HL-60/S4 treated with phorbol 12-myristate 13-acetate at 8.2 ng/mL for 4 days and 3 days (cell line): ENCODE results near the gene TSPAN33.

ENCODE experiments used
- in situ Hi-C: fragments of 300-500 bp; cut with MboI; formaldehyde crosslinking; loops from 2 replicates; pipeline ENCODE4 v1.15.0; 2022; ENCODE audit warnings: low sequenced_read_pairs

The TSPAN33 gene

GRCh38 chr7:129134356-129134987 lies 10.0 kb upstream of the TSPAN33 start:
- in situ Hi-C loops = no loop called here

GRCh38 chr7:129136887-129137642 lies 7.4 kb upstream of the TSPAN33 start:
- in situ Hi-C loops = no loop called here

- in situ Hi-C loops = no loop called here
Observed at GRCh38 chr7:129143724-129144094, 798 bp upstream of the TSPAN33 start.

GRCh38 chr7:129144834-129145668 lies 544 bp downstream of the TSPAN33 start:
- in situ Hi-C loops = no loop called here

DNA sequence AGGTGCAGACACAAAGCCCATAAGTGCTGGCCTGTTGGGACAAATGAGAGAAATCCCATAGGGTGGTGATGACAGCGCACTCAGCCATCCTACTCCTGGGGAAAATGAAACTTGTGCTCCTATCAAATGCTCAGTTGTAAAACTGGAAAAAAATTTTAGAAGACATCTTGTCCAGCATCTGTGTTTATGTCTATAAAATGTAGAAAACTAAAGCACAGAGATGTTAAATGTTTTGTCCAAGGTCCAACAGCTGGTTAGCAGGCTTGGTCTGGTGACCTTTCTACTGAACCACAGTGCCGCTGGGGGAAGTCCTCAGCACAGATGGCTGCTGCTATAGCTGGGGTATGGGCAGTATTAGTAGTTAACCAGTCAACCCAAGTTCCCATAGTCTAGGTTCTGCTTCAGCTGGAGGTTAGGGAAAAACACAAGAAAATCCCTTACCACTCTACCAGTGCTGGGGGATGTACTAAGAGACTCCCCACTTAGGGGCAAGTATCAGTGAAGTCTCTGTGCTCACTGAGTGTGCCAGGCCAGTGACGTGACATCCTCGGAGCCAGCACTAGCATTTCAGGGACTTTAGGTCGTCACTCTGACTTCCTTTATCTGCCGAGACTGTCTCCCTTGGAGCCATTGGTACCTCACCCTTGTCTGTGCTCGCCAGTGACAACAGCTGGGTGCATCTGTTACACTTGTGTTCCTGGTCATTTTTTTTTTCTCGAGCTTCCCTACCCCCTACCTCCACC lies 1.9 kb downstream of the TSPAN33 start:
- in situ Hi-C loops = no loop called here

- in situ Hi-C loops = no loop called here
Observed at GRCh38 chr7:129147731-129148130, 3.2 kb downstream of the TSPAN33 start.

- in situ Hi-C loops = no loop called here
Observed at GRCh38 chr7:129149511-129149910, 5.0 kb downstream of the TSPAN33 start.

DNA sequence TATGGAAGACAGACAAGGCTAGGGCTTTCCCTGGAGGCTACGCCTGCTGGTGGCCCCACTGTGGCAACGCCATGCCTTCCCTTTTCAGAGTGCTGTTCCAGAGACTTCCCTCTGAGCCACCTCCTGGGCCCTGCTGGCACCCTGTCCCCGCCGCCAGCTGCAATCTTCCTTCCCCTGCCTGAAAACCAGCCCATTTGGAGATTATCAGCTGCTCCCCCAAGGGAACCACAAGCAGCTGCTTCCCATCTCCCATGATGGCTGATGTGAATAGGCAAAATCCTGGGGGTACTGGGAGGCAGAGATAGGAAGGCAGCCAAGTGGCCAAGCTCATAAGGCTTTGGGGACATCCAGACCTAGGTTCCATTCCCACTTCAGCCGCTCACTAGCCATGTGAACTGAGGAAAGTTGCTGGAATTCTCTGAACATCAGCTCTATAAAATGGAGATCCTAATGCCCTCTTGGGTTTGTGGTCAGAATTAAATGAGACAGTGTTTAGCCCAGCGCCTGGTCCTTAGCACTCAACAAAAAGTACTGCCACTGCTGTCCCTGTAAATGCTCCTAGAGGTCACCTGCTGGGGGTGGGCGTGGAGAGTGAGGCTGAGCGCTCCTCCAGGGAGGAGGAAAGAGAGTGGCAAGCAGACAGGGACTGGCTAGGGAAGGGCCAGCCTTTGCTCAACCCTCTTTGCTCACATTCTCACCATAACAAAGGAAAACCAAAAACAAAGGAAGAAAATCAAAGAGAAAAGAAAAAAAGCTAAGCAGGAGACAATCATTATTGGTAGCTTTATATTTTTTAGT lies 5.9 kb downstream of the TSPAN33 start:
- in situ Hi-C loops = no loop called here

DNA sequence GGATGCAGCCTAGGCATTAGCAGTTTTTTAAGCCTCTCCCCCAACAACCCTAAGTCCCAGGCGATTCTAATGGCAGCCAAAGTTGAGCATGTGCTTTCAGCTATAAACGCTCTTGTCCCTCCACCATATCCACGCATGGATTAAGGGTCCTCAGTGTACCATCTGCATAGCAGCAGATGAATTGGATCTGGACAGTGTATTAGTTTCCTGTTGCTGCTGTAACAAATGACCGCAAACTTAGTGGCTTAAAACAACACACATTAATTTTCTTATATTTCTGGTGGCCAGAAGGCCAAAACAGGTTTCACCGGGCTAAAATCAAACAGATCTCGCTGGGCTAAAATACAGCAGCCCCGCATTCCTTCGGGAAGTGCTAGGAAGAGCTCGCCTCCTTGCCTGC lies 13.1 kb downstream of the TSPAN33 start:
- in situ Hi-C loops = no loop called here

DNA sequence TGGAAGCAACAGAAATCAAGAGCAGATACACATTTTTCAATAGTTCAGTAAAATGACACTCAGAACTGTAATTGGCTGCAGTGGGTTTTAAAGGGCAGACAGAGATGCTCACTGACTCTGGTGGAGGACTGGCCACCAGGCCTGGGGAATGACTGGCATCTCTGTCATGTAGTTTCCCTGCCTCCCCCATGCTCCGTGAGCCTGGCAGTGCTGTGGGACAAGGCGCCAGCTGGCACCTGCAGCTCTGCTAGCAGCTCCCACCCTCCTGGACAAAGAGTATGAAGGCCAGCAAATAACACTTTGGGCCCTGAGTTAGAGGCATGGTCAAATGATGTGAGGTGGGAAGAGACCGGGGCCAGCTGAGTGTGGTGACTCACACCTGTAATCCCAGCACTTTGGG lies 15.0 kb downstream of the TSPAN33 start:
- in situ Hi-C loops = no loop called here

DNA sequence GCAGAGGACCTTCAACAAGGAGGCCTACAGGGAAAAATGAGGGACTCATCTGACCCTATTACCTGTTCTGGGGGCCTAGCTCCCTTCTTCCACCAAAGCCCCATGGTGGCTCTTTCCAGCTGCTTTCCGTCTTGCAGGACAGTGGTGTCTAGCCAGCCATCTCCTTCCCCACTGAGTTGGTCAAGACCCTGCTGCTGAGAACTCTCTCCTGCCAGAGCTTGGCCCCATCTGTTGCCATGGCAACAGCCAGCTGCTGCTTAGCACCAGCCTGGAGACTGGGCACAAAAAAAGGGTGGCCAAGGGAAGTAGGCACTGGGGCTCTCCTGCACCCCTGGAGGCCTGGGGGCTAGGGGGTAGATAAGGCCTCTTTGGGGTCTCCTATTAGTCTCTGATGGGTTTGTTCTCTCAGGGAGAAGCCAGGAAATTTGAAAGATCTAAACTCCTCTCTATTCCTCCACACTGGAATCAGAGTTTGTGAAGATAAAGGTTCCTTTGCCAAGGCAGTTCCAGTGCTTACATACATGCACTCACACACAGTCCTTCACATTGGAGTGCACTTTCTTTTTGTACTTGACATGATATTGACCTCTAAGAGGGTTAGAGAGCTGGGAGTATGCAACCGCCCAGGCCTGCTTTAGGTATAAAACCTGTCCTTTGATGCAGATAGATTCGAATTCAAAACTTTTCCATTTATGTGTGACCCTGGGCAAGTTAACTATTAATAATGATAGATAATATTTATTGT lies 15.8 kb downstream of the TSPAN33 start:
- in situ Hi-C loops = no loop called here

GRCh38 chr7:129161524-129162225 lies 17.2 kb downstream of the TSPAN33 start:
- in situ Hi-C loops = no loop called here

DNA sequence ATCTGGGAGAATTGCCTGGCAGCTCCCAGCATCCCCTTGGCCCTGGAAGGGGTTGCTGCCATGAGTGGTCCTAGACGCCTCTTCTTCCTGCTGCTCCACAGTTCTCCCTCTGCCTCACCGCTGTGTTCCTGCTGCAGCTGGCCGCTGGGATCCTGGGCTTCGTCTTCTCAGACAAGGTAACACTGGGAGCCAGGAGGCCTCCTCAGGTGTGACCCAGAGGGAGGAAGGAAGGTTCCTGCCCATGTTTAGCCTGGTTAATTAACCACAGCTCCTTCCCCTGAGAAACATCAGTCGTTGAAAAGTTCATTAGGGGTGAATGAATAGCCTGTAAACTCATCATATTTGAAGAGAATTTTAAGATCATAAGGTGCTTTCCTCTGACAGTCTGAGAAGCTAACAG lies 18.2 kb downstream of the TSPAN33 start:
- in situ Hi-C loops = no loop called here

DNA sequence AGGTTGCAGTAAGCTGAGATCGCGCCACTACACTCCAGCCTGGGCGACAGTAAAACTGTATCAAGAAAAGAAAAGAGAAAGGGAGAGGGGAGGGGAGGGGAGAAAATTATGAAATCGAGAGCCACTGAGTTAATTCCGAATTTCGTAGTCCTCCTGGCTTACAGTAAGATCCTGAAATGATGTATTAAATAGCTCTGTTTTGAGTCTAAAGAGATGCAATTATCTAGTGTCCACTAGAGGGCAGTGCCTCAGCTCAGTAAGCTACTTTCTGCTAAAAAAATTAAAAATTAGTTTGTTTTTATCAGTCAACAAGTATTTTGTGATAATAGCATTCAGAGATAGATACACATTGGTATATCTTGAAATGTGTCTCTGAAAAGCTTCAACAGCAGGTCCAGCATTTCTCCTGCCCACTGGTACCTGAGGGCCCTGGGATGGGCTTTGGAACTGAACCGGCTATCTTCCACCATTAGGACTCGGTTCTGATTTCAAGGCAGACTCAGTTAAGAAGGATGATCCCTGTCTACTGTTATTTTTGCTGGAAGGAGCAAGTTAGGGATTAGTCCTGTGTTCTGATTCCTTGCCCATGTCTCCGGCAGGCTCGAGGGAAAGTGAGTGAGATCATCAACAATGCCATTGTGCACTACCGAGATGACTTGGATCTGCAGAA lies 19.5 kb downstream of the TSPAN33 start:
- in situ Hi-C loops = no loop called here

GRCh38 chr7:129166745-129167144 lies 22.2 kb downstream of the TSPAN33 start:
- in situ Hi-C loops = no loop called here

DNA sequence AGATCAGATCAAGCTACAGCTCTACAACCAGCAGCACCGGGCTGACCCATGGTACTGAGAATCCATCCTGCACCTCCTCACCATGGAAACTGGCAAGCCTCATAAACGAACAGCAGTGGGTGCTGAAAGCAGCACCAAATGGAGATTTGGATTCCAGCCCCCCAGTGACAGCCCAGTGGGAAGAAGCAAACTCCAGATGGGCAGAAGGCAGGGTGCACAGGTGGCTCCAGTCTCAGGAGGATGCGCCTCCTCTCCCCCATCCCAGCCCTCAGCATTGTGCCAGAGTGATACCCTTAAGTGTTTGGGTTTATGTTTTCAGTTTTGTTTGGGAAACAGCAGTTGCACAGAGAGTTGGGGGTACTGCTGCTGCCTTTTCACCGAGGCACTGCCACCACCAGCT lies 23.3 kb downstream of the TSPAN33 start:
- in situ Hi-C loops = no loop called here

DNA sequence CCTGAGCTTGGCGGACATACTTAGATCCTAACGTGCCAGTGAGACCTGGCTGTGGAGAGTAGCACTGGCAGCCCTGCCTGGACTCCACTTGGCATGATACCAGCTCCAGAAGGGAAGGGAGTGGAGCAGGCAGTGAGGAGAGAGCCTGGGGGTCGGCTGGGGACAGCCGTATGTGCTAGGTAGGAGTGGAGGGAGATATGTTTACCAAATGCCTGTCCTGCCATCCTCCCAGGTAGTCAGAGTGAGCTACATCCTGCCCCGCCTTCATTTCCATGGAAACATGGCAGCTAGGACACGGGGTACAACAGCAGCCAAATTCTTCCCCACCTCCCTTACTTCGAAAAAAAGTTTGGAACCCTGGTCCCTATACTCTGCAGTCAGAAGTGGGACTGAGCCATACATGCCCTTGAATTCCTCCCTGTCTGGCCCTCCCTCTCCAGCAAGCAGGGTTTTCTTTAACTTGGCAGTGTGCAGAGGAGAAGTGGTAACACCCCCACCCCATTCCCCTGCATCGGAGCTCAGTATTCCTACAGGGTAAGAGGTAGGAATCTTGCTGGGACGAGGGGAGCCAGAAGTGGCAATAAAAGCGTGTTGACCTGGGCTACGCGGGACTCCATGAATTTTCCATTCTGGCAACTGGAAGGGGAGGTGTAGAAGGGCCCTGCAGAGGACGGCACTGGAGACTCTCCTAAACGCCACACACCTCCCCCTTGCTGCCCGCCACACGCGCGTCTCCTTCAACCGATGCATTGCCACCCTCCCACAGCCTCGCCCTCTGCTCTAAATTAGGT lies 23.9 kb downstream of the TSPAN33 start:
- in situ Hi-C loops = no loop called here
